ENCODE data around the gene UST.
"Not testable (repeated sequence)": the region's sequence is repeated elsewhere in the genome, so short reads cannot be mapped to it uniquely, and the experiment has no call there.

Gene UST

DNA sequence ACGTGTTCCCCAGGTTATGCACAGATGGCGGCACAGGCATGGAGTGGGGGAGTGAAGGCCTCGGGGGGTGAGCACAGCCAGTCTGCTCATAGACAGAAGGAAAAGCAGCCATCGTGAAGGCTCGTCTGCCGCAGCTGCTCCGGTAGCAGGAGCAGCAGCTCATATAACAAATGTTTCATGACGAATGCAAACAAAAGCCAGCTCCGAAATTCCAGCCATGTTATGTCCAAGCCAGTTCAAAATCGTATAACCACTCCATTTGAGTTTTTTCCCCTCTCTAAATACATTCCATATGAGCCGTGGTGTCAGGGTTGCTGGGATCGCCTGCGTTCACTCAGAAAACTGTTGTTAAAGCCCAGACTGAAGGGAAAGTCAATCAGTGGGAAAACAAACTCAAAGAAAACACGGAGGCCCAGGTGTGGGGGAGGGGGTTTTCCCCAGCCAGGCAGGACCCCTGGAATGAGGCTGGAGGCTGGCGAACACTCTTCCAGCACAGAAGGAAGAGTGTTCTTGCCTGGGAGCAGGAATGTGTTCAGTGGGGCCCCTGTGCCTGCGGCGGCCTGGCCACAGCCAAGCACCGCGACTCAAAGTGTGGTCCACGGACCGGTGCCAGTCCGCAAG lies 290.3 kb downstream of the UST start:
- no peak overlapping the region for H3K27ac ChIP-seq (ENCODE audit: low read depth, low read length)
- H3K27me3 ChIP-seq (ENCODE audit: control insufficient read depth, insufficient read depth, low read length): no peaks in the 10 kb centered on the region
- H3K9me3 ChIP-seq (ENCODE audit: control insufficient read depth, insufficient read depth, low read depth, low read length): no peaks in the 10 kb centered on the region
- H3K9ac ChIP-seq (ENCODE audit: low read length): no peak overlapping the region
- H3K36me3 ChIP-seq (ENCODE audit: control insufficient read depth, insufficient read depth, low read length): peaks cover 10% of the 10 kb centered on the region; the same call in 1 of the 2 replicates
- peaks cover 15% of the 10 kb centered on the region; the same call in 1 of the 2 replicates for H3K4me1 ChIP-seq (ENCODE audit: control insufficient read depth, insufficient read depth, low read length)
- H3K4me3 ChIP-seq (ENCODE audit: low read depth, low read length): no peak overlapping the region

DNA sequence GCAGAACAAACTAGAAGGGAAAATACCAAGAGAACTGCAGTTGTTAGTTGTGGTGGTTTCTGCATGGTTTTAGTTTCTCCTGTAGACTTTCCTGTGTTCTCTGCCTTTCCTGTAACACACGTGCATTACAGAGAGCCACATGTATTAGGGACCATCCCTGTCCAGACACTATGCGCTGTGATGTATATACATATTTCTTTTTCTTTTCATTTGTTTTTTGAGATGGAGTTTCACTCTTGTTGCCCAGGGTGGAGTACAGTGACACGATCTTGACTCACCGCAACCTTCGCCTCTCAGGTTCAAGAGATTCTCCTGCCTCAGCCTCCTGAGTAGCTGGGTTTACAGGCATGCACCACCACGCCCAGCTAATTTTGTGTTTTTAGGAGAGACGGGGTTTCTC lies 292.2 kb downstream of the UST start:
- Histone ChIP-seq H3K36me3 (ENCODE audit: control insufficient read depth, insufficient read depth, low read length) (peaks cover 10% of the 10 kb centered on the region; the same call in 1 of the 2 replicates), H3K4me1 (ENCODE audit: control insufficient read depth, insufficient read depth, low read length) (peaks cover 15% of the 10 kb centered on the region; the same call in 1 of the 2 replicates)
- H3K9me3 ChIP-seq (ENCODE audit: control insufficient read depth, insufficient read depth, low read depth, low read length); H3K27ac ChIP-seq (ENCODE audit: low read depth, low read length); H3K27me3 ChIP-seq (ENCODE audit: control insufficient read depth, insufficient read depth, low read length); H3K4me3 ChIP-seq (ENCODE audit: low read depth, low read length); H3K9ac ChIP-seq (ENCODE audit: low read length): not testable (repeated sequence)

DNA sequence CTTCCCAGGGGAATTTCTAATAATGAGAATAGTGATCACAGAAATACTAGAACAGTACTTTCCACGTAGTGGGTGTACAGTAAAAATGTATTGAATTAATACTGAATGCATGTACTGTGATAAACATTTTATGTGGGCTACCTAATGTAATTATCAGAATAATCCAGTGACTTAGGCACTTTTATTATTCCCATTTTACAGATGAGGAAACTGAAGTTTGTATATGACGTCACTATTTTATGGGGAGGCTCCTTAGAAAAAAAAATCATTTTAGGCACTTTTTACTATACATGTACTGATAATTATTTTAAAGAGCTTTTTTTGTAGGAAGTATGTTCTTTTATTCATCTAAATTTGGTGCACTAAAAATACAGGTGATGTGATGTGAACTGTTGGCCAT lies 295.1 kb downstream of the UST start:
- H3K9ac ChIP-seq (ENCODE audit: low read length): no peak overlapping the region
- no peaks in the 10 kb centered on the region for H3K9me3 ChIP-seq (ENCODE audit: control insufficient read depth, insufficient read depth, low read depth, low read length)
- H3K27me3 ChIP-seq (ENCODE audit: control insufficient read depth, insufficient read depth, low read length): no peaks in the 10 kb centered on the region
- H3K4me1 ChIP-seq (ENCODE audit: control insufficient read depth, insufficient read depth, low read length): peaks cover 19% of the 10 kb centered on the region
- H3K27ac ChIP-seq (ENCODE audit: low read depth, low read length): no peak overlapping the region
- no peak overlapping the region for H3K4me3 ChIP-seq (ENCODE audit: low read depth, low read length)
- H3K36me3 ChIP-seq (ENCODE audit: control insufficient read depth, insufficient read depth, low read length): peaks cover 10% of the 10 kb centered on the region; the same call in 1 of the 2 replicates

DNA sequence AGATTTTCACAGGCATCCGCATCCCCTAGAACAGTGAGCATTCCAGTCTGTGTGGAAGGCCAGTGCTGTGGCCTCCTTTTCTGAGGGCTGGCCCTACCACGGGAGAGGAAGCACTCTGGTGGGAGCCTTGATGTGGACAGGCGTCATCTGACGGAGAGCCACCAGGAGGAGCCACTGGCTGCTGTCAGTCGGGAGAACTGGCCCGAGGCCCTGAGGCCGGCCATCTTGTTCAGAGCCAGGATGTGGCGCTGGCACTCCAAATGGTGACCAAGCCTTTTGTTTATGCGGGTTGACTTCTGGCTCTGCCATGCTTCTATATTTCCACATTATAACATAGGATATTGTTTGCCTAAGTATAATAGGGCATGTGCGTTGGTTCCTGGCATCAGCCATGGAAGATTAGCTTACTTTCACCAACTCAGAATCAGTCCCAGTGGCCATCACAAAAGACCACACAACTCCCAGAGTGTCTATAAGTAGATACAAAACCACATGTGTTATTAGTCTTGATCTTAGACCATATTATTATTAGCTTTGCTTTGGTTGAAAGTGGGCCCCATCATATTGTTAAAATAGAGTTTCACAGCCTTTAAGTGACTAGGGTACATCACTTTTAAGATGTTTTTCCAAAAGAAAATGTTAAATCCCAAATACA lies 296.8 kb downstream of the UST start:
- Histone ChIP-seq H3K27ac (ENCODE audit: low read depth, low read length) (no peak overlapping the region), H3K4me3 (ENCODE audit: low read depth, low read length) (no peak overlapping the region), H3K27me3 (ENCODE audit: control insufficient read depth, insufficient read depth, low read length) (no peaks in the 10 kb centered on the region), H3K9ac (ENCODE audit: low read length) (no peak overlapping the region), H3K9me3 (ENCODE audit: control insufficient read depth, insufficient read depth, low read depth, low read length) (no peaks in the 10 kb centered on the region), H3K36me3 (ENCODE audit: control insufficient read depth, insufficient read depth, low read length) (peaks cover 10% of the 10 kb centered on the region; the same call in 1 of the 2 replicates), H3K4me1 (ENCODE audit: control insufficient read depth, insufficient read depth, low read length) (peaks cover 22% of the 10 kb centered on the region)

DNA sequence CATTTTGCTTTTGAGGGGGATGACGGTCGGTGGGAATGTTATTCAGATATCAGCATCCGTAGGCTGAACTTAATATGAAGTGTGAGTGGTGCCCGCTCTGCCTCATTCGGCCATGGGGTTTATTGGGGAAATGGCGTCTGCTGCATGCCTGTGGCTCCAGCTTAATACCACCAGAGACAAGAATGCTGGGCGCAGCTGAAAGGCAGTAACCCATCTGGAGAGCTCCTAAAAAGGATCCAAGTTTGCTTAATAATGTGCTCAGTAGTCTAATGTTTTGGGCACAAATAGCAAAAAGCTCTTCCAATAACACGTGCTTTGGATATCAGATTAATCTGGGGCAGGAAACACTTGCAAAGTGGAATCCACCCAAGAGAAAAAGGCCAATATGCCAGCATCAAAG lies 297.7 kb downstream of the UST start:
- H3K4me1 ChIP-seq (ENCODE audit: control insufficient read depth, insufficient read depth, low read length): peaks cover 22% of the 10 kb centered on the region

DNA sequence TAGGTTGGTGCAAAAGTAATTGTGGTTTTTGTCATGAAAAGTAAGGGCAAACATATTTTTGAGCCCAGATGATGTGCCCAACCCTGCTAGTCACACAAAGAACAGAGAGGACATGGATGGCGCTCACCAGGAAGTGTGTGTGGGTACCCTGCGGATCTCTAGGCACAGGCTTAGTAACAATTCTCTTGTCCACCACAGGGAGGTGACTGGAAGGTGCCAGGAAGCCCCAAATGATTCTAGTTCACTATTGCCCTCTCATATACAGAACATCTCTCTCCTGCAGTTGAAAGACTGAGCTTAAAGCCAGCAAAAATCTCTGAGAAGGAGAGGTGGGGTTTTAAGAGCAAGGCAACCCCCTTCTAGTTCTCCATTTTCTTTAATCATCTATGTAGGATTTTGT lies 298.6 kb downstream of the UST start:
- Histone ChIP-seq H3K4me3 (ENCODE audit: low read depth, low read length) (no peak overlapping the region), H3K27me3 (ENCODE audit: control insufficient read depth, insufficient read depth, low read length) (no peaks in the 10 kb centered on the region), H3K27ac (ENCODE audit: low read depth, low read length) (no peak overlapping the region), H3K9ac (ENCODE audit: low read length) (no peak overlapping the region), H3K4me1 (ENCODE audit: control insufficient read depth, insufficient read depth, low read length) (peaks cover 22% of the 10 kb centered on the region), H3K9me3 (ENCODE audit: control insufficient read depth, insufficient read depth, low read depth, low read length) (no peaks in the 10 kb centered on the region), H3K36me3 (ENCODE audit: control insufficient read depth, insufficient read depth, low read length) (peaks cover 8% of the 10 kb centered on the region; the same call in 1 of the 2 replicates)

More for the DNA sequence above, 297.7 kb downstream of the UST start:
- H3K4me3 ChIP-seq (ENCODE audit: low read depth, low read length): no peak overlapping the region
- no peak overlapping the region for H3K9ac ChIP-seq (ENCODE audit: low read length)
- no peak overlapping the region for H3K27ac ChIP-seq (ENCODE audit: low read depth, low read length)
- H3K36me3 ChIP-seq (ENCODE audit: control insufficient read depth, insufficient read depth, low read length): peaks cover 8% of the 10 kb centered on the region; the same call in 1 of the 2 replicates
- no peaks in the 10 kb centered on the region for H3K27me3 ChIP-seq (ENCODE audit: control insufficient read depth, insufficient read depth, low read length)
- H3K9me3 ChIP-seq (ENCODE audit: control insufficient read depth, insufficient read depth, low read depth, low read length): no peaks in the 10 kb centered on the region

DNA sequence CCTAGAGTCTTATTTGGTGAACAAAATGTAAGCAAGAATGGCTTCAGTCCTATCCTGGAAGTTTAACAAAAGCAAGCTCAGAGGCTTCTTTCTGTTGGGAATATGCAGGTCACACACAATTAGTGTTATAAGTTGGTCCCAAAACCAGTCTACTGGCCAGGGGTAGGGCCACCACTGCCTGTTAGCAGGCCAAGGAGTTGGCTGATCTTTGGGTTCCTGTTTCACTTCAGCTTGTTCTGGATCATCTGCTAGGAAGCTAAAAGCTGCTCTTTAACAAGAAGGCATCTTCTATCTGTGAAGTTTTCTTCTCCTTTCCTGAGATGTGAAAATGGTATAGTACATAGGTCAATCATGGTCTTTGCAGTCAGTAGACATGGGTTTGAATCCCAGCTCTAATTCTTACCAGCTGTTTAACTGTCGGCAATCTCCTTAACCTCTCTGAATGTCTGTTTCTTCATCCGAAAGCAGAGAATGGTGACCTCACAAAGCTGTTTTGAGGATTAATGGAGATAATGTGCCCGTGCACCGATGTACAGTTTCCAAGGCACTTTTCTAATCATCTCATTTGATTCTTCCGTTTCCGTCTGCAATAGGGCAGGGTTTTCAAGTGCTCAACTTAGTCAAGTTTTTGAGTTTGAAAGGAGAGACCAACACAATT lies 299.5 kb downstream of the UST start:
- Histone ChIP-seq H3K27me3 (ENCODE audit: control insufficient read depth, insufficient read depth, low read length) (no peaks in the 10 kb centered on the region), H3K9ac (ENCODE audit: low read length) (no peak overlapping the region), H3K4me3 (ENCODE audit: low read depth, low read length) (peak overlapping the region; percentile 11; the same call in 1 of the 2 replicates), H3K36me3 (ENCODE audit: control insufficient read depth, insufficient read depth, low read length) (peaks cover 7% of the 10 kb centered on the region; the same call in 1 of the 2 replicates), H3K27ac (ENCODE audit: low read depth, low read length) (peak overlapping the region; percentile 11; the same call in 1 of the 2 replicates), H3K4me1 (ENCODE audit: control insufficient read depth, insufficient read depth, low read length) (peaks cover 22% of the 10 kb centered on the region), H3K9me3 (ENCODE audit: control insufficient read depth, insufficient read depth, low read depth, low read length) (no peaks in the 10 kb centered on the region)

DNA sequence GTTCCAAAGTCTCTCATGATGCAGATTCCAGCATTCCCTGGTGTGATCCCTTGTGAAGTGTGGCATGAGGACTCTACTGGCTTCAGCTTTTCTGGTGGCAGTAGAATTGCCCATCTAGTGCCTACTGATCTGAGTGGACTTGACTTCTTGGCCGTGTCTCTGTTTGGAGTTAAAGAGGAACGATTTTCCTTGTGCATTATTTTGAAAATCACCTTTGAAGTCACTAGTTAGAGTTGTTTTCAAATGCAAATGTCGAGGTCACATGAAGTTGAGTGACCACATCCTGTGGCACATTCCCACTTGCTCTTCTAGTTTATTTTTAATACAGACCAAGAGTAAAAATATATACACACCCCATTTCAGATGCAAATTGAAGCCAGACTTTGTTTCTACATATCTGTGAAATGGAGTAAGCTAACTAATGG lies 300.0 kb downstream of the UST start:
- Histone ChIP-seq H3K36me3 (ENCODE audit: control insufficient read depth, insufficient read depth, low read length) (peaks cover 6% of the 10 kb centered on the region; the same call in 1 of the 2 replicates), H3K27ac (ENCODE audit: low read depth, low read length) (peak overlapping the region; percentile 64; the same call in 1 of the 2 replicates), H3K27me3 (ENCODE audit: control insufficient read depth, insufficient read depth, low read length) (no peaks in the 10 kb centered on the region), H3K4me3 (ENCODE audit: low read depth, low read length) (peak overlapping the region; percentile 11; the same call in 1 of the 2 replicates), H3K9me3 (ENCODE audit: control insufficient read depth, insufficient read depth, low read depth, low read length) (no peaks in the 10 kb centered on the region), H3K9ac (ENCODE audit: low read length) (no peak overlapping the region), H3K4me1 (ENCODE audit: control insufficient read depth, insufficient read depth, low read length) (peaks cover 22% of the 10 kb centered on the region)

DNA sequence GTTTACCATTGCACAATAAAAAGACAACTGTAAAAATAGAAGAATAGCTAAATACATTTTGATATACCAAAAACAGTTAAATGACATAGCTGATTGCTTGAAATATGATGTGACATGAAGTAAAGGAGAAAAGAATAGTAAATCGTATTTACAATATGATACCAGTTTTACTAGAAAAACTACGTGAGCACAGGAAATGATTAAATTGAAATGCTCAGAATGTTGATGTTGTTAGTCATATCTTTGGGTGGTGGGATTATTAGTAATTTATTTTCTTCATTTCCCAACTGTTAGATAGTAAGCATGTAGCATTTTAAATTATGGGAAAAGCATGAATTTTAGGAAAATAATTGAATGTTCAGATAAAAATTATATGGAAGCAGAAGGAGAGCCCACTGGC lies 302.4 kb downstream of the UST start:
- H3K27ac ChIP-seq (ENCODE audit: low read depth, low read length): no peak overlapping the region
- H3K4me1 ChIP-seq (ENCODE audit: control insufficient read depth, insufficient read depth, low read length): peaks cover 22% of the 10 kb centered on the region
- H3K9ac ChIP-seq (ENCODE audit: low read length): no peak overlapping the region
- peaks cover 6% of the 10 kb centered on the region; the same call in 1 of the 2 replicates for H3K36me3 ChIP-seq (ENCODE audit: control insufficient read depth, insufficient read depth, low read length)
- no peak overlapping the region for H3K4me3 ChIP-seq (ENCODE audit: low read depth, low read length)
- no peaks in the 10 kb centered on the region for H3K9me3 ChIP-seq (ENCODE audit: control insufficient read depth, insufficient read depth, low read depth, low read length)
- no peaks in the 10 kb centered on the region for H3K27me3 ChIP-seq (ENCODE audit: control insufficient read depth, insufficient read depth, low read length)

DNA sequence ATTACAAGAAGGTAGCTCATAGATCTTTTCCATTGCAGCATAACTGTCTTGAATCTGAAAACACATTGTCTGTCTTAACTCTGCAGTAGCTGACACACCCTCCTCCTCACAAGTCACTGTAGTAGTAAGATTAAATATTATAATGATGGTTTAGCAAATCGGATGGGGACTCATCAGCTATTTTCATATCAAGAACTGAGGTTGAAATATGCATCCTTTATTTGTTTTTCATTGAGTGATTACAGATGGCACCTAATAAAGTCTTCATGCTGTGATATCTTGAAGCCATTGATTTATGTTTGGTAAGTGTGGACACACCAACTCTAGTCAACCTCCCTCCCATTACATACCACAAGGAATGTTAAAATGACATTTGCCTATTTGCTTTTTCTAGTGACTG lies 303.3 kb downstream of the UST start:
- peaks cover 22% of the 10 kb centered on the region for H3K4me1 ChIP-seq (ENCODE audit: control insufficient read depth, insufficient read depth, low read length)
- H3K9me3 ChIP-seq (ENCODE audit: control insufficient read depth, insufficient read depth, low read depth, low read length): no peaks in the 10 kb centered on the region
- H3K36me3 ChIP-seq (ENCODE audit: control insufficient read depth, insufficient read depth, low read length): peaks cover 6% of the 10 kb centered on the region; the same call in 1 of the 2 replicates
- no peak overlapping the region for H3K27ac ChIP-seq (ENCODE audit: low read depth, low read length)
- H3K9ac ChIP-seq (ENCODE audit: low read length): no peak overlapping the region
- no peak overlapping the region for H3K4me3 ChIP-seq (ENCODE audit: low read depth, low read length)
- no peaks in the 10 kb centered on the region for H3K27me3 ChIP-seq (ENCODE audit: control insufficient read depth, insufficient read depth, low read length)
